NB4 (cell line): Measurements from ENCODE around the gene DAAM1.

Source experiments
- POLR2A ChIP-seq: IDR thresholded peaks from 2 replicates; pipeline ENCODE4 v1.6.1; 2011; ENCODE audit warnings: mild to moderate bottlenecking; ENCODE audit not compliant: insufficient read length; ENCODE audit errors: extremely low read depth
- TF ChIP-seq, protein P1 (sequence below): IDR thresholded peaks from one replicate; pipeline ENCODE4 v1.5.1; 2012; ENCODE audit warnings: low read depth, low read length

DNA sequence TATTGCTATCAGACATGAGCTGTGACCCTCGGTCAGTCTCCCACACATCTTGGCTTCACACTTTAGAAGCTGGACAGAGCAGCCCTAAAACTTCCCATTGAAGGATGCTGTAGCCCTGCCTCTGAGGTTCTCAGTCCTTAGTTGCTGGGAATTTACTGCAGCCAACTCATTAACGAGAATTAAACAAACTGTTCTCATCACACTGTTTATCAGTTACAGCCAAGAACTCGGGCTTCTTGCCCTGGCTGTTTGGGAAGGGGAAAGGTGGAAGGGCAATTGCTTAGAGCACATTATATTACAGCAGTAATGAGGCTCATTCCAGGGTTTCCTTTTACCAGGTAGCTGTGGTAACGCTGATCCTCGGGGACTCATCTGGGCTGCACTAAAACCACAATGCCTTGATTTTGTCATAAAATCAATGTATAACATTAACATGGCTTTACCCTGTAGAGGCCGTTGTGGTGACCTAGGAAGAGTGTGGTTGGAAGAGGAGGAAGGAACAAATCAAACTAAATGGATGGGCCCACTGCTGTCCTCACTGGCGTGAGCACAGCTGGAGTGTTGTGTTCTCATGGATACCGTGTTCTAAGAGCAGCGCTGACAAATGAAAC, 189.6 kb downstream of the DAAM1 start:
- TF ChIP-seq, protein P1, sequence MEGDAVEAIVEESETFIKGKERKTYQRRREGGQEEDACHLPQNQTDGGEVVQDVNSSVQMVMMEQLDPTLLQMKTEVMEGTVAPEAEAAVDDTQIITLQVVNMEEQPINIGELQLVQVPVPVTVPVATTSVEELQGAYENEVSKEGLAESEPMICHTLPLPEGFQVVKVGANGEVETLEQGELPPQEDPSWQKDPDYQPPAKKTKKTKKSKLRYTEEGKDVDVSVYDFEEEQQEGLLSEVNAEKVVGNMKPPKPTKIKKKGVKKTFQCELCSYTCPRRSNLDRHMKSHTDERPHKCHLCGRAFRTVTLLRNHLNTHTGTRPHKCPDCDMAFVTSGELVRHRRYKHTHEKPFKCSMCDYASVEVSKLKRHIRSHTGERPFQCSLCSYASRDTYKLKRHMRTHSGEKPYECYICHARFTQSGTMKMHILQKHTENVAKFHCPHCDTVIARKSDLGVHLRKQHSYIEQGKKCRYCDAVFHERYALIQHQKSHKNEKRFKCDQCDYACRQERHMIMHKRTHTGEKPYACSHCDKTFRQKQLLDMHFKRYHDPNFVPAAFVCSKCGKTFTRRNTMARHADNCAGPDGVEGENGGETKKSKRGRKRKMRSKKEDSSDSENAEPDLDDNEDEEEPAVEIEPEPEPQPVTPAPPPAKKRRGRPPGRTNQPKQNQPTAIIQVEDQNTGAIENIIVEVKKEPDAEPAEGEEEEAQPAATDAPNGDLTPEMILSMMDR, result no peak
- TF ChIP-seq POLR2A, result no peak
